ENCODE data around the gene GBX1.
A peak's percentile ranks its signal among the peaks of the same experiment; 100 is the strongest.

Gene GBX1

GRCh38 chr7:151120896-151121295 is 46.6 kb downstream of the GBX1 start:
- peaks cover 6% of the 10 kb centered on the region for H3K4me1 ChIP-seq (ENCODE audit: insufficient read depth, low read length)
- H3K27ac ChIP-seq (ENCODE audit: low read length) = no peak overlapping the region
- H3K9me3 ChIP-seq (ENCODE audit: insufficient read depth, low read depth, low read length) = no peaks in the 10 kb centered on the region
- peaks cover 30% of the 10 kb centered on the region; the same call in 1 of the 2 replicates for H3K36me3 ChIP-seq (ENCODE audit: insufficient read depth, low read depth, low read length)
- peaks cover 18% of the 10 kb centered on the region for H3K27me3 ChIP-seq (ENCODE audit: insufficient read depth, low read length)
- no peak overlapping the region for H3K9ac ChIP-seq (ENCODE audit: low read depth, low read length)
- H3K4me3 ChIP-seq (ENCODE audit: low read length) = no peak overlapping the region

- peaks cover 30% of the 10 kb centered on the region; the same call in 1 of the 2 replicates for H3K36me3 ChIP-seq (ENCODE audit: insufficient read depth, low read depth, low read length)
- no peaks in the 10 kb centered on the region for H3K9me3 ChIP-seq (ENCODE audit: insufficient read depth, low read depth, low read length)
- H3K27ac ChIP-seq (ENCODE audit: low read length) = no peak overlapping the region
- H3K27me3 ChIP-seq (ENCODE audit: insufficient read depth, low read length) = peaks cover 19% of the 10 kb centered on the region
- H3K9ac ChIP-seq (ENCODE audit: low read depth, low read length) = no peak overlapping the region
- H3K4me1 ChIP-seq (ENCODE audit: insufficient read depth, low read length) = peaks cover 2% of the 10 kb centered on the region
- no peak overlapping the region for H3K4me3 ChIP-seq (ENCODE audit: low read length)
Observed at GRCh38 chr7:151119902-151120301, 47.6 kb downstream of the GBX1 start.

DNA sequence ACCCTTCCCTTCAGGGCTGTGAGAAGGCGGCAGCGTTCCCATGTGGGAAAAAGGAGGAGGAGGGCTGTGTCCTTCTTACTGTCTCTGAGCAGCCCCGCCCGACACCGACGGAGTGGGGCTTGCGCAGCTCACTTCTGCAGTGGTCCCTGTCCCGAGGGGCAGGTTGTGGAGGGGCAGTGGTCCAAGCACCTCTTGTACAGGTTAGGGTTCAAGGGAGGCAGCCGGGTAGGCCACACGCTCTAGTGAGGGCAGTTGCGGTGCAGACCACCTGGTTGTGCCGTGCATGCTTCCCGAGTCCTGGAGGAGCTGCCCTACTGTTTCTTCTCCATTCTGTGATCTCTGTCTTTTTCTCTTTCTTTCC is 48.5 kb downstream of the GBX1 start:
- no peak overlapping the region for H3K9ac ChIP-seq (ENCODE audit: low read depth, low read length)
- peaks cover 30% of the 10 kb centered on the region; the same call in 1 of the 2 replicates for H3K36me3 ChIP-seq (ENCODE audit: insufficient read depth, low read depth, low read length)

DNA sequence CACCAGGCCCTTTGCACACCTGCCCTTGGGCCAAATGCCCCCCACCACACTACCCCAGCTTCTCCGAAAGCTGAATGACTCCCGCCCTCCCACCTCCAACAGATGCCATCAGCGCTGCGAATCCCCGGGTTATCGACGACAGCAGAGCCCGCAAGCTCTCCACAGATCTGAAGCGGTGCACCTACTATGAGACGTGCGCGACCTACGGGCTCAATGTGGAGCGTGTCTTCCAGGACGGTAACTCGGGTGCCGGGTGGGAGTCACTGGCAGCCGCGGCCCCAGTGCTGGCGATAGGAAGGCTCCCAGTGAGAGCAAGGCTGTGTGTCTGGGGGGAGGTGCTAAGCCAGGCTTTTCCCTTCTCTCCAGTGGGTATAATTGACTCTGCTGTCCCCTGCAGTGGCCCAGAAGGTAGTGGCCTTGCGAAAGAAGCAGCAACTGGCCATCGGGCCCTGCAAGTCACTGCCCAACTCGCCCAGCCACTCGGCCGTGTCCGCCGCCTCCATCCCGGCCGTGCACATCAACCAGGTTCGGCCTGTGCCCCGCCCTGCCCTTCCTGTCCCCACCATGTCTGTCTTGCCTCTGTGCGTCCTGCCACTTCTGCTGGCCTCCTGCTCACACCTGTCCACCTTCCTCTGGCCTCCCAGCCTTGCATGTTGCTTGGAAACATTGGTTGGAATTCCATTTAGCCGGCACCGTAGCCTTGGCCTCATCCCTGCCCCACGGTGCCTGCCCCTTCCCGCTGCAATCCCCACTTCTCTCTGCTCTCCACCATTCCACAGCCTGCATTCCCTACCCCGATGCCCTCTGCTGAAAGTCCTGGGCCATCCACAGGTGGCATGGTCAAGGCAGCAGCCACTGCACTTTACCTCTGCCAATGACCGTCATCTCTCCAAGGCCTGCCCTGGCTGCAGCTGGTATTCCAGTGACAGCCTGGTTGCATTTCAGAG is 49.1 kb downstream of the GBX1 start:
- Histone ChIP-seq H3K27ac (ENCODE audit: low read length) (no peak overlapping the region), H3K9ac (ENCODE audit: low read depth, low read length) (no peak overlapping the region), H3K36me3 (ENCODE audit: insufficient read depth, low read depth, low read length) (peaks cover 30% of the 10 kb centered on the region; the same call in 1 of the 2 replicates), H3K9me3 (ENCODE audit: insufficient read depth, low read depth, low read length) (no peaks in the 10 kb centered on the region), H3K4me3 (ENCODE audit: low read length) (no peak overlapping the region), H3K27me3 (ENCODE audit: insufficient read depth, low read length) (peaks cover 22% of the 10 kb centered on the region), H3K4me1 (ENCODE audit: insufficient read depth, low read length) (peaks cover 9% of the 10 kb centered on the region; the same call in 1 of the 2 replicates)

More for the DNA sequence above, 48.5 kb downstream of the GBX1 start:
- peaks cover 15% of the 10 kb centered on the region for H3K27me3 ChIP-seq (ENCODE audit: insufficient read depth, low read length)
- no peak overlapping the region for H3K4me3 ChIP-seq (ENCODE audit: low read length)
- H3K4me1 ChIP-seq (ENCODE audit: insufficient read depth, low read length) = peaks cover 3% of the 10 kb centered on the region; the same call in 1 of the 2 replicates
- no peak overlapping the region for H3K27ac ChIP-seq (ENCODE audit: low read length)
- H3K9me3 ChIP-seq (ENCODE audit: insufficient read depth, low read depth, low read length) = no peaks in the 10 kb centered on the region

DNA sequence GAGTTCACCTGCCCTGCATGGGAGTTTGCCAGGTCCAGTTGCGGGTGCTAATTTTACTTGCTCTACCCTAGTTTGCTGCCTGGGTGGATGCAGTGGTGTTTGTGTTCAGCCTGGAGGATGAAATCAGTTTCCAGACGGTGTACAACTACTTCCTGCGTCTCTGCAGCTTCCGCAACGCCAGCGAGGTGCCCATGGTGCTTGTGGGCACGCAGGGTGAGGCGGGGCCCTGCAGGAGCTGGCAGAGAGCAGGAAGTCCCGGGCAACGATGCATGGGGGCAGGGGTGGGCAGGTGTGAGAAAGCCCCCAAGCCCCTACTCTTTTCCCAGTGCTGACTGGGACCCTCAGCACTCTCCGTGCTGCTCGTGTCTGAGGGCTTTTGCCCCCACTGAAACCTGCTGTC is 49.9 kb downstream of the GBX1 start:
- Histone ChIP-seq H3K27me3 (ENCODE audit: insufficient read depth, low read length) (peaks cover 23% of the 10 kb centered on the region), H3K9me3 (ENCODE audit: insufficient read depth, low read depth, low read length) (no peaks in the 10 kb centered on the region), H3K4me3 (ENCODE audit: low read length) (no peak overlapping the region), H3K36me3 (ENCODE audit: insufficient read depth, low read depth, low read length) (peaks cover 30% of the 10 kb centered on the region; the same call in 1 of the 2 replicates), H3K27ac (ENCODE audit: low read length) (no peak overlapping the region), H3K4me1 (ENCODE audit: insufficient read depth, low read length) (peaks cover 13% of the 10 kb centered on the region; the same call in 1 of the 2 replicates), H3K9ac (ENCODE audit: low read depth, low read length) (no peak overlapping the region)

GRCh38 chr7:151116603-151117440 is 50.7 kb downstream of the GBX1 start:
- no peak overlapping the region for H3K4me3 ChIP-seq (ENCODE audit: low read length)
- no peak overlapping the region for H3K27ac ChIP-seq (ENCODE audit: low read length)
- peaks cover 13% of the 10 kb centered on the region; the same call in 1 of the 2 replicates for H3K4me1 ChIP-seq (ENCODE audit: insufficient read depth, low read length)
- H3K9ac ChIP-seq (ENCODE audit: low read depth, low read length) = no peak overlapping the region
- H3K9me3 ChIP-seq (ENCODE audit: insufficient read depth, low read depth, low read length) = no peaks in the 10 kb centered on the region
- H3K36me3 ChIP-seq (ENCODE audit: insufficient read depth, low read depth, low read length) = peaks cover 30% of the 10 kb centered on the region; the same call in 1 of the 2 replicates
- peaks cover 26% of the 10 kb centered on the region for H3K27me3 ChIP-seq (ENCODE audit: insufficient read depth, low read length)

DNA sequence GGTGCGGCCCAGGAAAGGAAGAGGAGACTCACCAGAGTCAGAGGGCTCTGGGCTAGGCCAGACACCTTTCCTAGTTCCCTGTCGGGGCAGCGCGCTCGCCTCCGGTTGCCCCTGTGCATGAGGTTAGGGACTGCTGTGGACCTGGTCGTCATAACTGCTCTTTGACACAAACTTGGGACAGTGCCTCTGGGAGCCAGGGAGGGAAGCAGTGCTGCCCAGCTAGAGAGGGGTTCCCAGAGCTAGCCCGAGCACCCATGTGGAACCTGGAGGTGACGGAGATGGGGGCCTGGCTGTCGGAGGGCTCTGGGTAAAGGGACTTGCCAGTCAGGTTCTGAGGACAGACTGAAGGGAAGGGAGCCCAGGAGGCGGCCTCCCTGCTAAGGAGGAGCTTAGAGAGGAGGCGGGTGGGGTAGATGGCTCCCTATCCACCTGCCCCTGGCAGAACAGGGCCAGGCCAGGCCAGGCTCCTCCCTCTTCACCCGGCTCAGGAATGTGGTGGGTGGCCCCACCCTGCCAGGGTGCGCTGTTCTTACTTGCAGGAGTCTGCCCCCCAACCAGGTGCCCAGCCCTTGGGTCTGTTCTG is 51.6 kb downstream of the GBX1 start:
- Histone ChIP-seq H3K9me3 (ENCODE audit: insufficient read depth, low read depth, low read length) (no peaks in the 10 kb centered on the region), H3K27ac (ENCODE audit: low read length) (no peak overlapping the region), H3K27me3 (ENCODE audit: insufficient read depth, low read length) (peaks cover 28% of the 10 kb centered on the region), H3K36me3 (ENCODE audit: insufficient read depth, low read depth, low read length) (peaks cover 30% of the 10 kb centered on the region; the same call in 1 of the 2 replicates), H3K4me1 (ENCODE audit: insufficient read depth, low read length) (peaks cover 13% of the 10 kb centered on the region; the same call in 1 of the 2 replicates), H3K4me3 (ENCODE audit: low read length) (peak overlapping the region; percentile 43; the same call in 1 of the 2 replicates), H3K9ac (ENCODE audit: low read depth, low read length) (no peak overlapping the region)

- Histone ChIP-seq H3K4me1 (ENCODE audit: insufficient read depth, low read length) (peaks cover 13% of the 10 kb centered on the region; the same call in 1 of the 2 replicates), H3K9me3 (ENCODE audit: insufficient read depth, low read depth, low read length) (no peaks in the 10 kb centered on the region), H3K4me3 (ENCODE audit: low read length) (peak overlapping the region; percentile 43; the same call in 1 of the 2 replicates), H3K27ac (ENCODE audit: low read length) (no peak overlapping the region), H3K9ac (ENCODE audit: low read depth, low read length) (no peak overlapping the region), H3K27me3 (ENCODE audit: insufficient read depth, low read length) (peaks cover 28% of the 10 kb centered on the region), H3K36me3 (ENCODE audit: insufficient read depth, low read depth, low read length) (peaks cover 23% of the 10 kb centered on the region; the same call in 1 of the 2 replicates)
Observed at GRCh38 chr7:151115121-151115835, 52.2 kb downstream of the GBX1 start.

- H3K9me3 ChIP-seq (ENCODE audit: insufficient read depth, low read depth, low read length) = no peaks in the 10 kb centered on the region
- H3K27ac ChIP-seq (ENCODE audit: low read length) = no peak overlapping the region
- no peak overlapping the region for H3K9ac ChIP-seq (ENCODE audit: low read depth, low read length)
- peaks cover 13% of the 10 kb centered on the region; the same call in 1 of the 2 replicates for H3K4me1 ChIP-seq (ENCODE audit: insufficient read depth, low read length)
- peaks cover 28% of the 10 kb centered on the region for H3K27me3 ChIP-seq (ENCODE audit: insufficient read depth, low read length)
- H3K4me3 ChIP-seq (ENCODE audit: low read length) = peak overlapping the region; percentile 23; the same call in 1 of the 2 replicates
- H3K36me3 ChIP-seq (ENCODE audit: insufficient read depth, low read depth, low read length) = peaks cover 15% of the 10 kb centered on the region; the same call in 1 of the 2 replicates
Observed at GRCh38 chr7:151114151-151115090, 53.1 kb downstream of the GBX1 start.

All from iPS-20b (cell line).